Suprapubic skin (tissue), 4 donors: ENCODE results near the gene JAKMIP3. TPM values are rescaled to one million over a fixed set of nuclear protein-coding genes. Genes with fewer than 3 reads are reported as not detected.

Source experiments
- DNase-seq, 2 donors: peaks; one replicate each; pipeline ENCODE4 v3.0.0-alpha.2; 2019; ENCODE audit warnings: low spot score in 2 of 2
- H3K27ac ChIP-seq: fragments of 200-600 bp; sonication (generic); one replicate; pipeline ENCODE4 v1.5.1; 2019
- H3K27me3 ChIP-seq: fragments of 200-600 bp; sonication (generic); one replicate; pipeline ENCODE4 v1.5.1; 2019
- H3K36me3 ChIP-seq: fragments of 200-600 bp; sonication (generic); one replicate; pipeline ENCODE4 v1.5.1; 2019
- H3K4me1 ChIP-seq: fragments of 200-600 bp; sonication (generic); one replicate; pipeline ENCODE4 v1.5.1; 2019
- H3K4me3 ChIP-seq: fragments of 200-600 bp; sonication (generic); one replicate; pipeline ENCODE4 v1.5.1; 2019; ENCODE audit warnings: mild to moderate bottlenecking
- H3K9me3 ChIP-seq: fragments of 200-600 bp; sonication (generic); one replicate; pipeline ENCODE4 v1.5.1; 2019
- EP300 ChIP-seq: sonication (generic); formaldehyde crosslinking; IDR thresholded peaks from one replicate; pipeline ENCODE4 v1.6.1; 2017; ENCODE audit warnings: antibody characterized with exemption
- POLR2A ChIP-seq, 2 donors: fragments of 450-650 bp; IDR thresholded peaks; one replicate each; pipeline ENCODE4 v1.6.1; 2017; ENCODE audit warnings: antibody characterized with exemption in 2 of 2, mild to moderate bottlenecking in 2 of 2, moderate library complexity in 2 of 2
- POLR2AphosphoS5 ChIP-seq, 3 donors: sonication (generic); formaldehyde crosslinking; IDR thresholded peaks; one replicate each; pipeline ENCODE4 v1.6.1; 2017; ENCODE audit warnings: antibody characterized with exemption in 3 of 3
- whole genome bisulfite sequencing: methylation state at CpG from one replicate; pipeline ENCODE4 v1.1.5; 2018; 5-methylcytosine and 5-hydroxymethylcytosine counted together
- total RNA-seq, 4 donors: library from RNA; depleted of rRNA; stranded (reverse); fragments of >200 nt; gene quantifications; one replicate each; pipeline ENCODE4 v1.1.0, GENCODE V29; 2016
- TF ChIP-seq, protein P1 (sequence below), 2 donors: fragments of 200-600 bp in 1 of 2; fragments of 450-650 bp in 1 of 2; sonication (generic) in 1 of 2; IDR thresholded peaks; one replicate each; pipeline ENCODE4 v1.5.1; 2016 to 2019; ENCODE audit warnings: antibody characterized with exemption in 2 of 2, mild to moderate bottlenecking in 1 of 2, moderate library complexity in 1 of 2

JAKMIP3 gene
- total RNA-seq, 4 donors from 2014 or later, result 0.15 to 2.4 (median 0.51) TPM

- Histone ChIP-seq H3K9me3 (no peaks in the 10 kb centered on the region), H3K27me3 (peaks cover 40% of the 10 kb centered on the region), H3K4me3 (no peak overlapping the region), H3K27ac (no peak overlapping the region), H3K4me1 (no peaks in the 10 kb centered on the region), H3K36me3 (no peaks in the 10 kb centered on the region)
- TF ChIP-seq POLR2AphosphoS5 (IDR thresholded peaks at IDR 0.05), result no peak
- TF ChIP-seq, protein P1, sequence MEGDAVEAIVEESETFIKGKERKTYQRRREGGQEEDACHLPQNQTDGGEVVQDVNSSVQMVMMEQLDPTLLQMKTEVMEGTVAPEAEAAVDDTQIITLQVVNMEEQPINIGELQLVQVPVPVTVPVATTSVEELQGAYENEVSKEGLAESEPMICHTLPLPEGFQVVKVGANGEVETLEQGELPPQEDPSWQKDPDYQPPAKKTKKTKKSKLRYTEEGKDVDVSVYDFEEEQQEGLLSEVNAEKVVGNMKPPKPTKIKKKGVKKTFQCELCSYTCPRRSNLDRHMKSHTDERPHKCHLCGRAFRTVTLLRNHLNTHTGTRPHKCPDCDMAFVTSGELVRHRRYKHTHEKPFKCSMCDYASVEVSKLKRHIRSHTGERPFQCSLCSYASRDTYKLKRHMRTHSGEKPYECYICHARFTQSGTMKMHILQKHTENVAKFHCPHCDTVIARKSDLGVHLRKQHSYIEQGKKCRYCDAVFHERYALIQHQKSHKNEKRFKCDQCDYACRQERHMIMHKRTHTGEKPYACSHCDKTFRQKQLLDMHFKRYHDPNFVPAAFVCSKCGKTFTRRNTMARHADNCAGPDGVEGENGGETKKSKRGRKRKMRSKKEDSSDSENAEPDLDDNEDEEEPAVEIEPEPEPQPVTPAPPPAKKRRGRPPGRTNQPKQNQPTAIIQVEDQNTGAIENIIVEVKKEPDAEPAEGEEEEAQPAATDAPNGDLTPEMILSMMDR (IDR thresholded peaks at IDR 0.05), result no peak
- TF ChIP-seq POLR2A (IDR thresholded peaks at IDR 0.05), result no peak
- no peak for TF ChIP-seq EP300
- WGBS, result 70% methylated on average over 16 of the region's 22 CpGs
- DNase-seq, result no peak
These were observed 21.7 kb upstream of the JAKMIP3 start for GRCh38 chr10:132043861-132044695.

DNA sequence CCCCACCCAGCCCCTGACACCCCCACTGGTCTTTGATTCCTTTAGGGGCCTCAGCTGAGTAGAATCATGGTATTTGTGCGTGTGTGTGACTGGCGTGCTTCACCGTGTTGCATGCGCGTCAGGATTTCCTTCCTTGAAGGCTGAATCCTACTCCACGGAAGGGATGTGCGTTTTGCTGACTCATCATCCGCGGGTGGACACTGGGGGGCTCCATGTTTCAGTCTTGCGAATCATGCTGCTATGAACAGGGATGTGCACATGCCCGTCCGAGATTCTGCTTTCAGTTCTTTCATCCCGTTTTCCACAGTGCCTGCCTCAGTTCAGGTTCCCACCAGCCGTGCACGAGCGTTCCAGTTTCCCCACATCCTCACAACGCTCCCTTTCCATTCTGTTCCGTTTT lies 20.9 kb upstream of the JAKMIP3 start:
- Histone ChIP-seq H3K27me3 (peaks cover 39% of the 10 kb centered on the region), H3K4me1 (no peaks in the 10 kb centered on the region), H3K36me3 (no peaks in the 10 kb centered on the region), H3K27ac (no peak overlapping the region), H3K4me3 (no peak overlapping the region), H3K9me3 (no peaks in the 10 kb centered on the region)
- TF ChIP-seq POLR2A (IDR thresholded peaks at IDR 0.05) (no peak), EP300 (no peak), POLR2AphosphoS5 (IDR thresholded peaks at IDR 0.05) (no peak)
- TF ChIP-seq, protein P1 (IDR thresholded peaks at IDR 0.05), result no peak
- no peak for DNase-seq
- WGBS, result 82% methylated on average over 18 of the region's 18 CpGs

DNA sequence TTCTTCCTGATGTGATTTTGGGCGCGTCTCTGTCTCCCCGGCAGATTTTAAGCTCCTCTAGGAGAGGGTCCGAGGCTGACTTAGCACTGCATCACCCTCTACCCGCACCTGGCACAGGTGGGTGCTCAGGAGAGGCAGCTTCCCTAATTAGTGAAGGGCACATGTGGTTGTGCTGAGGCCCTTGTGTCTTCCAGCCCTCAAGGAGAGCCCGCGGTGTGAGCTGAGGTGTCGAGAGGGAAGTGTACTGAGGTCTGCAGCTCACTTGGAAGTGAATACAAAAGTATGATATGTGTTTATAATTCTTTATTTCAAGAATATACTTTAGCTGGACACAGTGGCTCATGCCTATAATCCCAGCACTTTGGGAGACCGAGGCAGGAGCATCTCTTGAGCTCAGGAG lies 20.4 kb upstream of the JAKMIP3 start:
- 94% methylated on average over 9 of the region's 9 CpGs for WGBS
- Histone ChIP-seq H3K36me3 (no peaks in the 10 kb centered on the region), H3K9me3 (no peaks in the 10 kb centered on the region), H3K4me3 (no peak overlapping the region), H3K27ac (no peak overlapping the region), H3K27me3 (peaks cover 36% of the 10 kb centered on the region), H3K4me1 (no peaks in the 10 kb centered on the region)
- TF ChIP-seq POLR2A (IDR thresholded peaks at IDR 0.05), result no peak
- TF ChIP-seq, protein P1 (IDR thresholded peaks at IDR 0.05), result no peak
- no peak for TF ChIP-seq POLR2AphosphoS5 (IDR thresholded peaks at IDR 0.05)
- no peak for TF ChIP-seq EP300
- no peak for DNase-seq

- DNase-seq, result no peak
- 84% methylated on average over 28 of the region's 42 CpGs for WGBS
- H3K4me3 ChIP-seq, result no peak overlapping the region
- no peak overlapping the region for H3K27ac ChIP-seq
- H3K4me1 ChIP-seq, result no peaks in the 10 kb centered on the region
- H3K36me3 ChIP-seq, result no peaks in the 10 kb centered on the region
- H3K9me3 ChIP-seq, result peaks cover 10% of the 10 kb centered on the region
- TF ChIP-seq POLR2A (IDR thresholded peaks at IDR 0.05), result no peak
- no peak for TF ChIP-seq POLR2AphosphoS5 (IDR thresholded peaks at IDR 0.05)
- TF ChIP-seq, protein P1 (IDR thresholded peaks at IDR 0.05), result no peak
- no peak for TF ChIP-seq EP300
- peaks cover 25% of the 10 kb centered on the region for H3K27me3 ChIP-seq
These were observed 18.0 kb upstream of the JAKMIP3 start for GRCh38 chr10:132047575-132048293.

GRCh38 chr10:132048294-132048667 lies 17.5 kb upstream of the JAKMIP3 start:
- Histone ChIP-seq H3K27me3 (peaks cover 24% of the 10 kb centered on the region), H3K4me1 (no peaks in the 10 kb centered on the region), H3K36me3 (no peaks in the 10 kb centered on the region), H3K4me3 (no peak overlapping the region), H3K27ac (no peak overlapping the region), H3K9me3 (peaks cover 16% of the 10 kb centered on the region)
- 76% methylated on average over 7 of the region's 7 CpGs for WGBS
- no peak for TF ChIP-seq POLR2A (IDR thresholded peaks at IDR 0.05)
- TF ChIP-seq, protein P1 (IDR thresholded peaks at IDR 0.05), result no peak
- TF ChIP-seq EP300, result no peak
- no peak for TF ChIP-seq POLR2AphosphoS5 (IDR thresholded peaks at IDR 0.05)
- no peak for DNase-seq
